Endodermal cell (in vitro differentiated cells): ENCODE data around the gene SULT1B1. TPM values are rescaled to one million over a fixed set of nuclear protein-coding genes. Genes with fewer than 3 reads are reported as not detected.

Experiments used
- DNase-seq: peaks from one replicate; pipeline ENCODE4 v3.0.0-alpha.2; 2017
- H3K27ac ChIP-seq: 2 replicates; pipeline ENCODE4 v1.5.1; 2013; ENCODE audit warnings: mild to moderate bottlenecking, low read depth, low read length, moderate library complexity
- H3K27me3 ChIP-seq: 2 replicates; pipeline ENCODE4 v1.6.1; 2013; ENCODE audit warnings: mild to moderate bottlenecking, low read length, moderate library complexity; ENCODE audit not compliant: insufficient read depth, control insufficient read depth, poor library complexity, severe bottlenecking
- H3K36me3 ChIP-seq: 2 replicates; pipeline ENCODE4 v1.7.0; 2013; ENCODE audit warnings: mild to moderate bottlenecking, low read length, moderate library complexity; ENCODE audit not compliant: control insufficient read depth, insufficient read depth
- H3K4me1 ChIP-seq: one replicate; pipeline ENCODE4 v1.7.0; 2013; ENCODE audit warnings: low read length; ENCODE audit not compliant: control insufficient read depth, insufficient read depth
- H3K4me3 ChIP-seq: 2 replicates; pipeline ENCODE4 v1.5.1; 2013; ENCODE audit warnings: mild to moderate bottlenecking, low read length, moderate library complexity
- H3K9ac ChIP-seq: 2 replicates; pipeline ENCODE4 v1.6.1; 2013; ENCODE audit warnings: mild to moderate bottlenecking, low read length, moderate library complexity; ENCODE audit not compliant: poor library complexity, severe bottlenecking; ENCODE audit errors: extremely low read depth
- H3K9me3 ChIP-seq: 2 replicates; pipeline ENCODE4 v1.6.1; 2013; ENCODE audit warnings: mild to moderate bottlenecking, low read length, moderate library complexity; ENCODE audit not compliant: control insufficient read depth
- H3K27ac Mint-ChIP-seq: 2 replicates; pipeline ENCODE4 v1.8.0; 2020; ENCODE audit warnings: mixed read lengths
- H3K27me3 Mint-ChIP-seq: 2 replicates; pipeline ENCODE4 v1.8.0; 2021; ENCODE audit warnings: mild to moderate bottlenecking, mixed read lengths; ENCODE audit not compliant: insufficient read depth
- H3K36me3 Mint-ChIP-seq: 2 replicates; pipeline ENCODE4 v1.8.0; 2020; ENCODE audit warnings: low read depth, mixed read lengths
- H3K4me1 Mint-ChIP-seq: 2 replicates; pipeline ENCODE4 v1.8.0; 2020; ENCODE audit warnings: mixed read lengths
- H3K4me3 Mint-ChIP-seq: 2 replicates; pipeline ENCODE4 v1.8.0; 2020; ENCODE audit warnings: mild to moderate bottlenecking, moderate library complexity, mixed read lengths
- H3K9me3 Mint-ChIP-seq: 2 replicates; pipeline ENCODE4 v1.8.0; 2020; ENCODE audit warnings: mild to moderate bottlenecking, mixed read lengths
- WGBS, 2 experiments: methylation state at CpG; one replicate each; pipeline versions ENCODE4 v1.1.5 to v1.1.7; 2013; ENCODE audit warnings: missing lambda C conversion rate in 2 of 2, mixed read lengths in 1 of 2; ENCODE audit not compliant: insufficient coverage in 1 of 2, insufficient read length in 1 of 2; 5-methylcytosine and 5-hydroxymethylcytosine counted together
- total RNA-seq, 2 donors: library from RNA; stranded (reverse); fragmentation: NEBNext Ultra II Directional in 1 of 2; extraction: Animal tissue kit (Norgen Biotek cat#: 25700) in 1 of 2; gene quantifications; 2 replicates in 1 of 2; 3 replicates in 1 of 2; pipeline ENCODE4 v1.2.1, GENCODE V29; 2021
- TF ChIP-seq, protein P1 (sequence below): fragments of 200-600 bp; sonication (generic); conservative IDR thresholded peaks from 2 replicates; pipeline ENCODE4 v1.5.0; 2021; ENCODE audit warnings: antibody characterized with exemption, mild to moderate bottlenecking

The SULT1B1 gene
- total RNA-seq, 2 donors from 2014 or later = not detected

DNA sequence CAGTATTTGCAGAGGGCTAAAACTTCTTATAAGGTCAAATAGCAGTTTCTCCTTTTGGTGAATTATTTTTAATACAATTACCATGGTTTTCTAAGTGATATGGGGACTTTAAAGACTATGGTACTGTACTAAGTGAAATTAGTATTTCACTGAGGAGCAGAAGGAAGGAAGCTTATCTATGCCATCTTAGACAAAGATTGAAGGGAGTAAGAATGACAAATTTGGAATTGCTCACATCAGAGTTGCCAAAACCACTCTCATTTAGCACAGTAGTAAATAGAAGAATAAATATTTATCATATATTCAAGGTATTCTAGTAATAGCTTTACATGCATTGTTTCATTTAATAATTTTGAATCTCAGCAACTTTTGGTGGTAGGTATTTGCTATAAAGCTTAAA lies 30.4 kb downstream of the SULT1B1 start:
- H3K36me3 Mint-ChIP-seq = no peaks in the 10 kb centered on the region
- no peak overlapping the region for H3K4me3 Mint-ChIP-seq
- no peak overlapping the region for H3K4me3 ChIP-seq
- TF ChIP-seq, protein P1, sequence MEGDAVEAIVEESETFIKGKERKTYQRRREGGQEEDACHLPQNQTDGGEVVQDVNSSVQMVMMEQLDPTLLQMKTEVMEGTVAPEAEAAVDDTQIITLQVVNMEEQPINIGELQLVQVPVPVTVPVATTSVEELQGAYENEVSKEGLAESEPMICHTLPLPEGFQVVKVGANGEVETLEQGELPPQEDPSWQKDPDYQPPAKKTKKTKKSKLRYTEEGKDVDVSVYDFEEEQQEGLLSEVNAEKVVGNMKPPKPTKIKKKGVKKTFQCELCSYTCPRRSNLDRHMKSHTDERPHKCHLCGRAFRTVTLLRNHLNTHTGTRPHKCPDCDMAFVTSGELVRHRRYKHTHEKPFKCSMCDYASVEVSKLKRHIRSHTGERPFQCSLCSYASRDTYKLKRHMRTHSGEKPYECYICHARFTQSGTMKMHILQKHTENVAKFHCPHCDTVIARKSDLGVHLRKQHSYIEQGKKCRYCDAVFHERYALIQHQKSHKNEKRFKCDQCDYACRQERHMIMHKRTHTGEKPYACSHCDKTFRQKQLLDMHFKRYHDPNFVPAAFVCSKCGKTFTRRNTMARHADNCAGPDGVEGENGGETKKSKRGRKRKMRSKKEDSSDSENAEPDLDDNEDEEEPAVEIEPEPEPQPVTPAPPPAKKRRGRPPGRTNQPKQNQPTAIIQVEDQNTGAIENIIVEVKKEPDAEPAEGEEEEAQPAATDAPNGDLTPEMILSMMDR = no peak
- H3K27me3 ChIP-seq = no peaks in the 10 kb centered on the region
- H3K4me1 ChIP-seq = no peaks in the 10 kb centered on the region
- H3K27ac Mint-ChIP-seq = no peak overlapping the region
- no peak overlapping the region for H3K9ac ChIP-seq
- no peaks in the 10 kb centered on the region for H3K9me3 ChIP-seq
- no peak for DNase-seq
- no peak overlapping the region for H3K27ac ChIP-seq
- H3K9me3 Mint-ChIP-seq = peaks cover under 1% of the 10 kb centered on the region
- no peaks in the 10 kb centered on the region for H3K36me3 ChIP-seq
- no peaks in the 10 kb centered on the region for H3K27me3 Mint-ChIP-seq
- H3K4me1 Mint-ChIP-seq = peaks cover 9% of the 10 kb centered on the region

DNA sequence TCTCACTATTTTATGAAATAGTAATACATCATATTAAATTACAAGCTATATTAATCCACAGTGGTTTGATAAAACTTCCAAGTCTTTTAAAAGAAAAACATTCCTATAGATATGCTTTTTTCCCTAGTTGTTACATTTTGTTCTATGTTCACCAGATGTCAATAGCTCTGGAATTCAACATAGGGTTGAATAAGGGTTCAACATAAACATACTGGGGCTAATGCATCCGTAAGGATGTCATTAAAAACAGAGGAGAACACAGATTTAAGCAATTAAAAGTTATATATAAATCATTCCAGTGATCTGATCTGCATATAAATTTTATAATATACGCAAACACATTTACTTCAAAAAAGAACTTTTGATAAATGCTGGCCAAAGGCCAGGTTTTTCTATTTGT lies 32.5 kb downstream of the SULT1B1 start:
- no peaks in the 10 kb centered on the region for H3K4me1 ChIP-seq
- Mint-ChIP-seq H3K27ac (no peak overlapping the region), H3K27me3 (no peaks in the 10 kb centered on the region), H3K4me1 (peaks cover 9% of the 10 kb centered on the region), H3K9me3 (peaks cover 1% of the 10 kb centered on the region), H3K4me3 (no peak overlapping the region), H3K36me3 (no peaks in the 10 kb centered on the region)
- TF ChIP-seq, protein P1 = no peak
- no peaks in the 10 kb centered on the region for H3K27me3 ChIP-seq
- H3K27ac ChIP-seq = no peak overlapping the region
- WGBS, 2 experiments = 95% methylated on average over 2 of the region's 2 CpGs; no CpG with 5 or more reads in 1 of the 2 experiments
- H3K36me3 ChIP-seq = no peaks in the 10 kb centered on the region
- H3K9me3 ChIP-seq = no peaks in the 10 kb centered on the region
- no peak overlapping the region for H3K9ac ChIP-seq
- no peak for DNase-seq
- no peak overlapping the region for H3K4me3 ChIP-seq

DNA sequence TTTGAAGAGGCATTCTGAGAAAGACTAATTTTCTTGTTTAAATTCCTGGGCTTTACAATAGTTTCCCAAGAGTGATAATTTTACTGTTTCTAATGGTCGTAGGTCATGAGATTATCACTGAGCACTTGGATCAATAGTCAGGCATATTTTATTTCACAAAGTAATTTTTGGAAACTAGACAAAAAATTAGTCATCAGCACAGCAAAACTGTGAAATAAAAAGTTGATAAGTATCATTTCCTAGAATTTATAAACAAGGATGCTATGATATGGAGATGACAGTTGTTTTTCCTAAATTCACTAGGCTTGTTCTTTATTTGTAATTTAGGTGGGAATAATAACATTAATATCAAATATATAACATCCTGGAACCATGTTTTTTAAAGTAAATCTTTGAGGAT lies 33.0 kb downstream of the SULT1B1 start:
- H3K9me3 Mint-ChIP-seq = peaks cover 1% of the 10 kb centered on the region
- H3K36me3 ChIP-seq = no peaks in the 10 kb centered on the region
- WGBS, 2 experiments = 100% methylated on average over 1 of the region's 1 CpG; no CpG with 5 or more reads in 1 of the 2 experiments
- TF ChIP-seq, protein P1 = no peak
- H3K4me1 ChIP-seq = no peaks in the 10 kb centered on the region
- no peak overlapping the region for H3K27ac ChIP-seq
- peaks cover 9% of the 10 kb centered on the region for H3K4me1 Mint-ChIP-seq
- H3K36me3 Mint-ChIP-seq = no peaks in the 10 kb centered on the region
- H3K9me3 ChIP-seq = no peaks in the 10 kb centered on the region
- no peak overlapping the region for H3K27ac Mint-ChIP-seq
- no peak for DNase-seq
- H3K27me3 Mint-ChIP-seq = no peaks in the 10 kb centered on the region
- no peak overlapping the region for H3K9ac ChIP-seq
- no peak overlapping the region for H3K4me3 Mint-ChIP-seq
- H3K4me3 ChIP-seq = no peak overlapping the region
- H3K27me3 ChIP-seq = no peaks in the 10 kb centered on the region
